Fibroblast of upper back skin (primary cell): ENCODE measurements around the gene MRPL1.
A peak's percentile ranks its signal among the peaks of the same experiment; 100 is the strongest.

Source experiments
- DNase-seq: peaks from one replicate; pipeline ENCODE4 v3.0.0-alpha.2; 2013

The MRPL1 gene

GRCh38 chr4:77990456-77990855 lies 127.8 kb downstream of the MRPL1 start:
- DNase-seq = no peak

- peak; percentile 3 for DNase-seq
Measured at GRCh38 chr4:77990904-77991358, 128.3 kb downstream of the MRPL1 start.

GRCh38 chr4:77992581-77992980 lies 130.0 kb downstream of the MRPL1 start:
- DNase-seq = no peak

GRCh38 chr4:77994194-77994721 lies 131.6 kb downstream of the MRPL1 start:
- DNase-seq = peak; percentile 74

- no peak for DNase-seq
Measured at GRCh38 chr4:77996076-77996475, 133.4 kb downstream of the MRPL1 start.

GRCh38 chr4:78001531-78001930 lies 138.9 kb downstream of the MRPL1 start:
- no peak for DNase-seq

GRCh38 chr4:78002260-78002659 lies 139.6 kb downstream of the MRPL1 start:
- DNase-seq = peak; percentile 69
